ENCODE data around the gene BTNL9. TPM values are rescaled to one million over a fixed set of nuclear protein-coding genes. Genes with fewer than 3 reads are reported as not detected.

Gene BTNL9
- total and polyA plus RNA-seq, 2 of the 13 experiments (the other 11 are each of a cell fraction or from before 2014, with no cell fraction given) = 0.13 TPM; not detected in 1

- Histone ChIP-seq H4K20me1 (ENCODE audit: insufficient read depth, low read length) (no peaks in the 10 kb centered on the region), H3K36me3 (replicated peaks in 1 of 2; ENCODE audit: control insufficient read depth in 1 of 2, insufficient read depth in 2 of 2, low read length in 2 of 2) (no peaks in the 10 kb centered on the region), H3K9me3 (ENCODE audit: low read length) (no peaks in the 10 kb centered on the region), H3K9ac (ENCODE audit: insufficient read depth, low read depth, low read length) (no peak overlapping the region), H3K27me3 (ENCODE audit: control insufficient read depth in 1 of 2, insufficient read depth in 2 of 2, low read length in 2 of 2) (peaks cover 15 to 81% of the 10 kb centered on the region in 2 experiments), H3K27ac (ENCODE audit: extremely low read length, insufficient read depth, low read length) (no peak overlapping the region), H3K79me2 (ENCODE audit: insufficient read depth, low read length) (no peaks in the 10 kb centered on the region), H2AFZ (ENCODE audit: low read length) (no peak overlapping the region), H3K4me2 (ENCODE audit: low read depth, low read length) (no peak overlapping the region), H3K4me1 (ENCODE audit: insufficient read depth, low read length) (no peaks in the 10 kb centered on the region), H3K4me3 (replicated peaks in 1 of 3; ENCODE audit: insufficient read depth in 1 of 3, low read depth in 2 of 3, low read length in 3 of 3) (no peak overlapping the region)
- DNase-seq (ENCODE audit: low spot score) = no peak
- intact Hi-C loops (cut with micrococcal nuclease; ENCODE audit: unreplicated experiment) (no loop called here), in situ Hi-C loops (cut with HindIII; ENCODE audit: extremely low pct_ligation_motif_present, low pct_unique_long_range_greater_than_20kb) (no loop called here)
- WGBS (ENCODE audit: low lambda C conversion rate) = 7% methylated on average over 6 of the region's 8 CpGs
- no peak for TF ChIP-seq ZNF264 (CRISPR knock-in tag; IDR thresholded peaks at IDR 0.05)
- no peak for TF ChIP-seq HDAC2 (CRISPR knock-in tag; IDR thresholded peaks at IDR 0.05)
- TF ChIP-seq ZBTB43 (CRISPR knock-in tag; conservative IDR thresholded peaks at IDR 0.05) = no peak
- TF ChIP-seq ZNF225 (CRISPR knock-in tag; IDR thresholded peaks at IDR 0.05) = no peak
- no peak for TF ChIP-seq BRF2 (CRISPR knock-in tag; IDR thresholded peaks at IDR 0.05)
- ChIA-PET CTCF (ENCODE audit: low intra/inter-chr PET ratio, low total read pairs) (no interaction called here), POLR2A (no interaction called here)
- no peak for FAIRE-seq
- no peak for ATAC-seq
- BruUV-seq (replicated peaks) = no TSS peak
Measured at GRCh38 chr5:181056431-181056830, 16.4 kb downstream of the BTNL9 start.

GRCh38 chr5:181058321-181058720 lies 18.3 kb downstream of the BTNL9 start:
- Histone ChIP-seq H3K79me2 (ENCODE audit: insufficient read depth, low read length) (no peaks in the 10 kb centered on the region), H3K27ac (ENCODE audit: extremely low read length, insufficient read depth, low read length) (no peak overlapping the region), H4K20me1 (ENCODE audit: insufficient read depth, low read length) (no peaks in the 10 kb centered on the region), H3K4me1 (ENCODE audit: insufficient read depth, low read length) (no peaks in the 10 kb centered on the region), H3K9me3 (ENCODE audit: low read length) (no peaks in the 10 kb centered on the region), H3K4me3 (replicated peaks in 1 of 3; ENCODE audit: insufficient read depth in 1 of 3, low read depth in 2 of 3, low read length in 3 of 3) (no peak overlapping the region), H3K9ac (ENCODE audit: insufficient read depth, low read depth, low read length) (no peak overlapping the region), H2AFZ (ENCODE audit: low read length) (no peak overlapping the region), H3K36me3 (replicated peaks in 1 of 2; ENCODE audit: control insufficient read depth in 1 of 2, insufficient read depth in 2 of 2, low read length in 2 of 2) (no peaks in the 10 kb centered on the region), H3K4me2 (ENCODE audit: low read depth, low read length) (no peak overlapping the region), H3K27me3 (ENCODE audit: control insufficient read depth in 1 of 2, insufficient read depth in 2 of 2, low read length in 2 of 2) (peaks cover 13 to 79% of the 10 kb centered on the region in 2 experiments)
- no TSS peak for BruUV-seq (replicated peaks)
- in situ Hi-C loops (cut with HindIII; ENCODE audit: extremely low pct_ligation_motif_present, low pct_unique_long_range_greater_than_20kb) (no loop called here), intact Hi-C loops (cut with micrococcal nuclease; ENCODE audit: unreplicated experiment) (no loop called here)
- FAIRE-seq = no peak
- no peak for DNase-seq (ENCODE audit: low spot score)
- CTCF ChIA-PET (ENCODE audit: low intra/inter-chr PET ratio, low total read pairs) = no interaction called here
- 24% methylated on average over 9 of the region's 9 CpGs for WGBS (ENCODE audit: low lambda C conversion rate)
- POLR2A ChIA-PET = no interaction called here
- no peak for ATAC-seq
- TF ChIP-seq HDAC1 (CRISPR knock-in tag; IDR thresholded peaks at IDR 0.05) = no peak
- TF ChIP-seq ETS1 (CRISPR knock-in tag; IDR thresholded peaks at IDR 0.05) = no peak
- no peak for TF ChIP-seq ZBTB4 (CRISPR knock-in tag; IDR thresholded peaks at IDR 0.05; ENCODE audit: borderline replicate concordance)
- TF ChIP-seq RORA (CRISPR knock-in tag; IDR thresholded peaks at IDR 0.05) = no peak
- no peak for TF ChIP-seq CHD4 (IDR thresholded peaks at IDR 0.05; ENCODE audit: borderline replicate concordance, low read length)
